Measurements from ENCODE around the gene CA6. TPM values are rescaled to one million over a fixed set of nuclear protein-coding genes. Genes with fewer than 3 reads are reported as not detected.
A peak's percentile ranks its signal among the peaks of the same experiment; 100 is the strongest.
"Not testable (repeated sequence)": the region's sequence is repeated elsewhere in the genome, so short reads cannot be mapped to it uniquely, and the experiment has no call there.

The CA6 gene
- total and polyA plus RNA-seq, 4 experiments from 2014 or later: 0.35 to 2.5 TPM; not detected in 2

GRCh38 chr1:8987881-8988617, 42.4 kb downstream of the CA6 start:
- Mint-ChIP-seq H3K4me3 (peak overlapping the region in 7 of 8 donors; percentile 43 to 69 (median 62)), H3K9me3 (peaks cover 0 to 2% (median 0%) of the 10 kb centered on the region in 8 donors), H3K27ac (peak overlapping the region in 6 of 7 donors; percentile 35 to 80 (median 60)), H3K36me3 (no peaks in the 10 kb centered on the region), H3K4me1 (peaks cover 8 to 31% (median 23%) of the 10 kb centered on the region in 4 donors), H3K27me3 (peaks cover 0 to 2% of the 10 kb centered on the region in 2 donors)
- H3K36me3 ChIP-seq (ENCODE audit: insufficient read depth, low read length): no peaks in the 10 kb centered on the region
- H3K27me3 ChIP-seq (ENCODE audit: insufficient read depth, low read length): no peaks in the 10 kb centered on the region
- H3K4me1 ChIP-seq (ENCODE audit: insufficient read depth, low read length): peaks cover 19% of the 10 kb centered on the region
- peak overlapping the region in 1 of 2 donors; percentile 15 for H3K4me3 ChIP-seq (ENCODE audit: low read length in 2 of 2)
- ChIA-PET CTCF (ENCODE audit: partially characterized antibody) (interaction anchor here (0.7 to 7.1 kb wide), 20 partner anchors 9 to 132 kb away, joined by 3 to 154 read pairs (median 5); no protein-coding TSS in a partner anchor), POLR2A (ENCODE audit: partially characterized antibody) (interaction anchor here (0.8 to 1.8 kb wide), 6 partner anchors 17 to 110 kb away, joined by 3 to 7 read pairs (median 4); partner anchors contain the start of gene ENO1)
- intact Hi-C loops (cut with micrococcal nuclease): loop anchor here (1.0 to 2.0 kb wide), 4 partner anchors 17 to 129 kb away; no protein-coding TSS in a partner anchor
- no peak overlapping the region for H3K27ac ChIP-seq (ENCODE audit: low read depth, low read length)
- H3K9me3 ChIP-seq (ENCODE audit: control insufficient read depth in 1 of 2, low read length in 2 of 2): no peaks in the 10 kb centered on the region
- DNase-seq: peak; percentile 45 to 63 (median 51)

GRCh38 chr1:8988618-8988967, 42.9 kb downstream of the CA6 start:
- no peak overlapping the region for H3K27ac ChIP-seq (ENCODE audit: low read depth, low read length)
- ChIA-PET CTCF (ENCODE audit: partially characterized antibody) (interaction anchor here (1.0 to 7.1 kb wide), 13 partner anchors 15 to 128 kb away, joined by 3 to 154 read pairs (median 5); no protein-coding TSS in a partner anchor), POLR2A (ENCODE audit: partially characterized antibody) (no interaction called here)
- intact Hi-C loops (cut with micrococcal nuclease): loop anchor here (1.0 to 2.0 kb wide), 4 partner anchors 18 to 129 kb away; no protein-coding TSS in a partner anchor
- H3K36me3 ChIP-seq (ENCODE audit: insufficient read depth, low read length): no peaks in the 10 kb centered on the region
- H3K27me3 Mint-ChIP-seq: peaks cover 0 to 2% of the 10 kb centered on the region in 2 donors
- H3K36me3 Mint-ChIP-seq: no peaks in the 10 kb centered on the region
- H3K27me3 ChIP-seq (ENCODE audit: insufficient read depth, low read length): no peaks in the 10 kb centered on the region
- H3K4me1 Mint-ChIP-seq: peaks cover 8 to 30% (median 21%) of the 10 kb centered on the region in 4 donors
- no peak overlapping the region for H3K4me3 ChIP-seq (ENCODE audit: low read length in 2 of 2)
- H3K9me3 Mint-ChIP-seq: peaks cover 0 to 2% (median 0%) of the 10 kb centered on the region in 8 donors
- H3K27ac Mint-ChIP-seq: no peak overlapping the region
- peaks cover 19% of the 10 kb centered on the region for H3K4me1 ChIP-seq (ENCODE audit: insufficient read depth, low read length)
- no peak overlapping the region for H3K4me3 Mint-ChIP-seq
- no peak for DNase-seq
- H3K9me3 ChIP-seq (ENCODE audit: control insufficient read depth in 1 of 2, low read length in 2 of 2): no peaks in the 10 kb centered on the region

- intact Hi-C loops (cut with micrococcal nuclease): loop anchor here (2.0 kb wide), 1 partner anchor 18 kb away; no protein-coding TSS in a partner anchor
- ChIA-PET POLR2A (ENCODE audit: partially characterized antibody) (no interaction called here), CTCF (ENCODE audit: partially characterized antibody) (interaction anchor here (0.6 to 7.1 kb wide), 15 partner anchors 15 to 1398 kb away, joined by 3 to 154 read pairs (median 4); no protein-coding TSS in a partner anchor)
- Histone ChIP-seq H3K36me3 (ENCODE audit: insufficient read depth, low read length) (no peaks in the 10 kb centered on the region), H3K27me3 (ENCODE audit: insufficient read depth, low read length) (no peaks in the 10 kb centered on the region), H3K9me3 (ENCODE audit: control insufficient read depth in 1 of 2, low read length in 2 of 2) (no peaks in the 10 kb centered on the region), H3K4me1 (ENCODE audit: insufficient read depth, low read length) (peaks cover 19% of the 10 kb centered on the region), H3K4me3 (ENCODE audit: low read length in 2 of 2) (no peak overlapping the region), H3K27ac (ENCODE audit: low read depth, low read length) (no peak overlapping the region)
- DNase-seq: no peak
- no peak overlapping the region for H3K27ac Mint-ChIP-seq
- peaks cover 0 to 2% (median 0%) of the 10 kb centered on the region in 8 donors for H3K9me3 Mint-ChIP-seq
- peaks cover 0 to 2% of the 10 kb centered on the region in 2 donors for H3K27me3 Mint-ChIP-seq
- H3K36me3 Mint-ChIP-seq: no peaks in the 10 kb centered on the region
- H3K4me3 Mint-ChIP-seq: no peak overlapping the region
- H3K4me1 Mint-ChIP-seq: peaks cover 7 to 25% (median 18%) of the 10 kb centered on the region in 4 donors
These were observed 43.4 kb downstream of the CA6 start for GRCh38 chr1:8989061-8989460.

GRCh38 chr1:8989821-8990220, 44.2 kb downstream of the CA6 start:
- H3K27me3 ChIP-seq (ENCODE audit: insufficient read depth, low read length): no peaks in the 10 kb centered on the region
- Mint-ChIP-seq H3K27ac (peak overlapping the region in 1 of 7 donors; percentile 5), H3K36me3 (no peaks in the 10 kb centered on the region), H3K27me3 (peaks cover 0 to 2% of the 10 kb centered on the region in 2 donors), H3K9me3 (peaks cover 0 to 2% (median 0%) of the 10 kb centered on the region in 8 donors), H3K4me1 (peaks cover 7 to 22% (median 16%) of the 10 kb centered on the region in 4 donors), H3K4me3 (no peak overlapping the region)
- no peak overlapping the region for H3K4me3 ChIP-seq (ENCODE audit: low read length in 2 of 2)
- ChIA-PET CTCF (ENCODE audit: partially characterized antibody) (interaction anchor here (0.6 to 7.1 kb wide), 13 partner anchors 14 to 1398 kb away, joined by 3 to 154 read pairs (median 5); no protein-coding TSS in a partner anchor), POLR2A (ENCODE audit: partially characterized antibody) (no interaction called here)
- H3K27ac ChIP-seq (ENCODE audit: low read depth, low read length): no peak overlapping the region
- DNase-seq: no peak
- H3K36me3 ChIP-seq (ENCODE audit: insufficient read depth, low read length): no peaks in the 10 kb centered on the region
- H3K4me1 ChIP-seq (ENCODE audit: insufficient read depth, low read length): peaks cover 19% of the 10 kb centered on the region
- no peaks in the 10 kb centered on the region for H3K9me3 ChIP-seq (ENCODE audit: control insufficient read depth in 1 of 2, low read length in 2 of 2)
- intact Hi-C loops (cut with micrococcal nuclease): loop anchor here (2.0 kb wide), 1 partner anchor 19 kb away; no protein-coding TSS in a partner anchor

- Mint-ChIP-seq H3K27me3 (peaks cover 0 to 2% of the 10 kb centered on the region in 2 donors), H3K27ac (no peak overlapping the region), H3K4me3 (no peak overlapping the region), H3K9me3 (peaks cover 0 to 2% (median 0%) of the 10 kb centered on the region in 8 donors), H3K36me3 (no peaks in the 10 kb centered on the region), H3K4me1 (peaks cover under 1 to 2% (median 1%) of the 10 kb centered on the region in 4 donors)
- no peaks in the 10 kb centered on the region for H3K36me3 ChIP-seq (ENCODE audit: insufficient read depth, low read length)
- ChIA-PET CTCF (ENCODE audit: partially characterized antibody) (interaction anchor here (1.4 to 2.2 kb wide), 3 partner anchors 12 to 74 kb away, joined by 4 to 8 read pairs (median 6); no protein-coding TSS in a partner anchor), POLR2A (ENCODE audit: partially characterized antibody) (no interaction called here)
- no peak overlapping the region for H3K4me3 ChIP-seq (ENCODE audit: low read length in 2 of 2)
- H3K4me1 ChIP-seq (ENCODE audit: insufficient read depth, low read length): peaks cover 3% of the 10 kb centered on the region
- intact Hi-C loops (cut with micrococcal nuclease): no loop called here
- no peaks in the 10 kb centered on the region for H3K9me3 ChIP-seq (ENCODE audit: control insufficient read depth in 1 of 2, low read length in 2 of 2)
- no peak overlapping the region for H3K27ac ChIP-seq (ENCODE audit: low read depth, low read length)
- H3K27me3 ChIP-seq (ENCODE audit: insufficient read depth, low read length): no peaks in the 10 kb centered on the region
- no peak for DNase-seq
These were observed 47.4 kb downstream of the CA6 start for GRCh38 chr1:8992936-8993687.

GRCh38 chr1:8993962-8994675, 48.5 kb downstream of the CA6 start:
- H3K27me3 ChIP-seq (ENCODE audit: insufficient read depth, low read length); H3K9me3 ChIP-seq (ENCODE audit: control insufficient read depth in 1 of 2, low read length in 2 of 2); H3K27ac Mint-ChIP-seq; H3K4me1 Mint-ChIP-seq; H3K4me3 ChIP-seq (ENCODE audit: low read length in 2 of 2); H3K27me3 Mint-ChIP-seq; H3K36me3 ChIP-seq (ENCODE audit: insufficient read depth, low read length); H3K4me1 ChIP-seq (ENCODE audit: insufficient read depth, low read length); intact Hi-C loops (cut with micrococcal nuclease); POLR2A ChIA-PET (ENCODE audit: partially characterized antibody); H3K9me3 Mint-ChIP-seq; DNase-seq; H3K4me3 Mint-ChIP-seq; H3K27ac ChIP-seq (ENCODE audit: low read depth, low read length); H3K36me3 Mint-ChIP-seq: not testable (repeated sequence)
- CTCF ChIA-PET (ENCODE audit: partially characterized antibody): interaction anchor here (2.0 to 2.6 kb wide), 3 partner anchors 11 to 75 kb away, joined by 6 to 14 read pairs (median 8); no protein-coding TSS in a partner anchor

All from CD4-positive, alpha-beta memory T cell (primary cell).